Mesenchymal stem cell (in vitro differentiated cells and primary cell): ENCODE measurements around the gene REP15.
"Not testable (repeated sequence)": the region's sequence is repeated elsewhere in the genome, so short reads cannot be mapped to it uniquely, and the experiment has no call there.

Experiments used
- DNase-seq: peaks from one replicate; pipeline ENCODE4 v3.0.0-alpha.2; 2013
- H2AFZ ChIP-seq: one replicate; pipeline ENCODE4 v1.6.1; 2013; ENCODE audit warnings: low read depth, mild to moderate bottlenecking, control low read depth, inconsistent platforms, low read length, moderate library complexity
- H2AK5ac ChIP-seq: 2 replicates; pipeline ENCODE4 v1.6.1; 2013; ENCODE audit warnings: low read length, moderate library complexity, mild to moderate bottlenecking, inconsistent platforms; ENCODE audit not compliant: severe bottlenecking
- H2BK120ac ChIP-seq: one replicate; pipeline ENCODE4 v1.6.1; 2013; ENCODE audit warnings: low read depth, mild to moderate bottlenecking, inconsistent platforms, low read length, moderate library complexity
- H2BK12ac ChIP-seq, 2 experiments: one replicate each; pipeline ENCODE4 v1.6.1; 2013; ENCODE audit warnings: inconsistent platforms in 2 of 2, low read length in 2 of 2, mild to moderate bottlenecking in 2 of 2, moderate library complexity in 2 of 2, control low read depth in 1 of 2
- H2BK15ac ChIP-seq: one replicate; pipeline ENCODE4 v1.6.1; 2013; ENCODE audit warnings: mild to moderate bottlenecking, low read depth, inconsistent platforms; ENCODE audit not compliant: poor library complexity, severe bottlenecking
- H2BK5ac ChIP-seq: 2 replicates; pipeline ENCODE4 v1.6.1; 2013; ENCODE audit warnings: low read depth, mild to moderate bottlenecking, low read length, control low read depth, inconsistent platforms; ENCODE audit not compliant: poor library complexity, severe bottlenecking
- H3K14ac ChIP-seq, 2 experiments: one replicate each; pipeline ENCODE4 v1.6.1; 2013; ENCODE audit warnings: inconsistent platforms in 2 of 2, low read length in 2 of 2, control low read depth in 1 of 2, mild to moderate bottlenecking in 1 of 2, moderate library complexity in 1 of 2
- H3K18ac ChIP-seq, 2 experiments: one replicate each; pipeline ENCODE4 v1.6.1; 2013; ENCODE audit warnings: inconsistent platforms in 2 of 2, low read length in 2 of 2, control low read depth in 1 of 2, low read depth in 1 of 2, mild to moderate bottlenecking in 1 of 2
- H3K23ac ChIP-seq, 2 experiments: one replicate each; pipeline ENCODE4 v1.6.1; 2013; ENCODE audit warnings: inconsistent platforms in 2 of 2, low read length in 2 of 2, mild to moderate bottlenecking in 2 of 2, moderate library complexity in 2 of 2, control low read depth in 1 of 2
- H3K27ac ChIP-seq: 2 replicates; pipeline ENCODE4 v1.5.1; 2013; ENCODE audit warnings: mild to moderate bottlenecking, moderate library complexity, low read length, control low read depth, inconsistent platforms; ENCODE audit not compliant: poor library complexity, severe bottlenecking
- H3K27me3 ChIP-seq, 2 experiments: 2 replicates each; pipeline versions ENCODE4 v1.6.1 to v1.7.0; 2013; ENCODE audit warnings: low read length in 2 of 2, mild to moderate bottlenecking in 2 of 2, moderate library complexity in 2 of 2, control low read depth in 1 of 2, inconsistent platforms in 1 of 2; ENCODE audit not compliant: control insufficient read depth in 1 of 2, insufficient read depth in 1 of 2
- H3K36me3 ChIP-seq, 2 experiments: 2 replicates each; pipeline versions ENCODE4 v1.6.1 to v1.7.0; 2013; ENCODE audit warnings: low read length in 2 of 2, control low read depth in 1 of 2, inconsistent platforms in 1 of 2, low read depth in 1 of 2, mild to moderate bottlenecking in 1 of 2; ENCODE audit not compliant: insufficient read depth in 2 of 2, control insufficient read depth in 1 of 2
- H3K4ac ChIP-seq, 2 experiments: one replicate each; pipeline ENCODE4 v1.6.1; 2013; ENCODE audit warnings: inconsistent platforms in 2 of 2, low read length in 2 of 2, mild to moderate bottlenecking in 2 of 2, moderate library complexity in 2 of 2, control low read depth in 1 of 2, low read depth in 1 of 2
- H3K4me1 ChIP-seq: 2 replicates; pipeline ENCODE4 v1.6.1; 2013; ENCODE audit warnings: low read depth, low read length, control low read depth; ENCODE audit not compliant: control insufficient read depth, insufficient read depth
- H3K4me2 ChIP-seq: 2 replicates; pipeline ENCODE4 v1.6.1; 2013; ENCODE audit warnings: low read length, mild to moderate bottlenecking, inconsistent platforms; ENCODE audit not compliant: poor library complexity, severe bottlenecking
- H3K4me3 ChIP-seq, 2 experiments: 2 replicates each; pipeline versions ENCODE4 v1.5.1 to v1.7.0; 2013; ENCODE audit warnings: low read length in 2 of 2, mild to moderate bottlenecking in 2 of 2, control low read depth in 1 of 2, low read depth in 1 of 2; ENCODE audit not compliant: insufficient read depth in 1 of 2
- H3K79me1 ChIP-seq: replicated peaks from 2 replicates; pipeline ENCODE4 v1.6.1; 2013; ENCODE audit warnings: mild to moderate bottlenecking, control low read depth, low read length, inconsistent platforms; ENCODE audit not compliant: poor library complexity, severe bottlenecking
- H3K9ac ChIP-seq: 2 replicates; pipeline ENCODE4 v1.7.0; 2013; ENCODE audit warnings: mild to moderate bottlenecking, low read length, moderate library complexity
- H3K9me3 ChIP-seq: 2 replicates; pipeline ENCODE4 v1.7.0; 2013; ENCODE audit warnings: mild to moderate bottlenecking, low read length; ENCODE audit not compliant: control insufficient read depth
- H4K8ac ChIP-seq: one replicate; pipeline ENCODE4 v1.6.1; 2013; ENCODE audit warnings: inconsistent platforms, mild to moderate bottlenecking, low read length, moderate library complexity
- H4K91ac ChIP-seq: one replicate; pipeline ENCODE4 v1.6.1; 2013; ENCODE audit warnings: mild to moderate bottlenecking, low read length, inconsistent platforms
- WGBS: methylation state at CpG from one replicate; pipeline ENCODE4 v1.1.7; 2013; ENCODE audit warnings: mixed read lengths; 5-methylcytosine and 5-hydroxymethylcytosine counted together

Gene REP15

DNA sequence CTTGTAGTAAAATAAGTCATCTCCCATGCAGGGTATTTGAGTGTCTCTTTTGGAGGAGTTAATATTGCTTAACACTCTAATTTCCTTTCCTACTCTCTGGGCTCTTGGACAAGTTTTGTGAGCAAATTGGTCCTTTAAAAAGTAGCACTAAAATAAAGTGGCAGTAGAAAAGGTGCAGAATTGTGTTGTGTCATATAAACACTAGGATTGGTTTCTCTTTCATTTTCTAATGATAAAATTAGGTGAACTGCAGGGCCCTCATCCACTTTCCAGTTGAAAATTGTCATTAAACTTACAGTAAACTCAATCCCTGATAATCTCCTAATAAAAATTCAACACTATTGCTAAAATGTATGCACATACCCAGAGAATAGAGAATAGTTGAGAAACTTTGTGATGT lies 42.6 kb upstream of the REP15 start:
- H3K4me3 ChIP-seq = no peak overlapping the region
- no peak overlapping the region for H2BK5ac ChIP-seq
- H4K91ac ChIP-seq = no peak overlapping the region
- H4K8ac ChIP-seq = no peak overlapping the region
- DNase-seq = peak; percentile 20
- H3K14ac ChIP-seq = no peak overlapping the region
- no peak overlapping the region for H2BK120ac ChIP-seq
- H2AK5ac ChIP-seq = no peak overlapping the region
- H3K9me3 ChIP-seq = no peaks in the 10 kb centered on the region
- no peaks in the 10 kb centered on the region for H3K4me1 ChIP-seq
- H2BK15ac ChIP-seq = no peak overlapping the region
- no peaks in the 10 kb centered on the region for H3K27me3 ChIP-seq
- H3K27ac ChIP-seq = no peak overlapping the region
- H3K79me1 ChIP-seq = no peaks in the 10 kb centered on the region
- H3K9ac ChIP-seq = peak overlapping the region; percentile 34
- peaks cover 0 to 76% of the 10 kb centered on the region in 2 experiments for H3K36me3 ChIP-seq
- H3K4me2 ChIP-seq = no peak overlapping the region
- H2BK12ac ChIP-seq = no peak overlapping the region
- H3K18ac ChIP-seq = no peak overlapping the region
- no peak overlapping the region for H3K4ac ChIP-seq
- no peak overlapping the region for H2AFZ ChIP-seq
- no peak overlapping the region for H3K23ac ChIP-seq

DNA sequence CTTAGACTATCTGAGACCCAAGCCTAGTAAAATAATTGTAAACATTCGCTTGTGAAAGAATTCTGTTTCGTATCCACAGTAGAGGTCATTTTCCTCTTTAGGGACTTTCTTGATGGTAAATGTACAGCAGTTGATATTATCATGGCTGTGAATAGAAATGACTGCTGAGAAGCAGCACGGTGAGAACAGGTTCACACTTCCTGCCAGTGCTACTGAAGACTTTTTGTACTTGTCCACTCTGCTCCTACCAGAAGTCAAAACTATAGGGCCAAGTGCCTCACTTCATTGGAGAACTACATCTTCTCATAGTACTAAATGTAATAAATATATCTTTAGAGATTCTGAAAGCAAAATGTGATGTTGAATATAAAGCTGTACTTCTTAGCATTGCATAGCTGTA lies 40.8 kb upstream of the REP15 start:
- not testable (repeated sequence) for H2BK12ac ChIP-seq, H3K27ac ChIP-seq, H2BK15ac ChIP-seq, DNase-seq, H3K27me3 ChIP-seq, H4K91ac ChIP-seq, H3K4me2 ChIP-seq, H3K9ac ChIP-seq, H3K4me3 ChIP-seq, H2AFZ ChIP-seq, H2BK120ac ChIP-seq, H3K18ac ChIP-seq, H3K23ac ChIP-seq, H2BK5ac ChIP-seq, H3K4me1 ChIP-seq, H3K4ac ChIP-seq, H4K8ac ChIP-seq, H3K79me1 ChIP-seq, H3K9me3 ChIP-seq, H3K14ac ChIP-seq, H2AK5ac ChIP-seq
- WGBS = 90% methylated on average over 2 of the region's 3 CpGs
- peaks cover 3 to 77% of the 10 kb centered on the region in 2 experiments for H3K36me3 ChIP-seq

DNA sequence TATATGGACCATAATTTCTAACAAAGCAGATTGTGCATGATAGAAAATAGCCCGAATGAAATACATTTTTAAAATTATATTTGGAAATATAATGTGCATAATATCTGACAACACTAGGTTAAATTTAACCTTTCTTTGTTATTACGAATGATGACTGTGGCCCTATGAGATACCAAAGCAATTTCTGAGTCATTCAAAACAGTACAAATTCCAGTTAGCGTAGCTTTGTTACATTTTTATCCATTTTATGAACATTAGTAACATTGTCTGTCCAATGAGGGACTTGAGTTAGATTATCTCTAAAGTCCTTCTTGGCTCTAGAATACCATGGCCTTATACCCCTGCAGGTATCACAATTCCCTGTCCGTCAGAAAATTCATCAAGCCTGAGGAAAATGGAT lies 39.0 kb upstream of the REP15 start:
- H3K36me3 ChIP-seq = peaks cover 13 to 89% of the 10 kb centered on the region in 2 experiments
- 100% methylated on average over 2 of the region's 4 CpGs for WGBS
- H4K8ac ChIP-seq = no peak overlapping the region
- no peak overlapping the region for H3K4me2 ChIP-seq
- no peak overlapping the region for H3K27ac ChIP-seq
- H2BK12ac ChIP-seq = no peak overlapping the region
- no peak overlapping the region for H2BK120ac ChIP-seq
- H3K9ac ChIP-seq = no peak overlapping the region
- no peak overlapping the region for H3K14ac ChIP-seq
- H2AFZ ChIP-seq = no peak overlapping the region
- no peaks in the 10 kb centered on the region for H3K79me1 ChIP-seq
- H2AK5ac ChIP-seq = no peak overlapping the region
- no peak overlapping the region for H2BK15ac ChIP-seq
- no peak overlapping the region for H3K4me3 ChIP-seq
- H3K27me3 ChIP-seq = no peaks in the 10 kb centered on the region
- H3K23ac ChIP-seq = no peak overlapping the region
- no peak overlapping the region for H3K4ac ChIP-seq
- DNase-seq = no peak
- no peak overlapping the region for H2BK5ac ChIP-seq
- no peak overlapping the region for H3K18ac ChIP-seq
- H3K9me3 ChIP-seq = no peaks in the 10 kb centered on the region
- no peaks in the 10 kb centered on the region for H3K4me1 ChIP-seq
- no peak overlapping the region for H4K91ac ChIP-seq

DNA sequence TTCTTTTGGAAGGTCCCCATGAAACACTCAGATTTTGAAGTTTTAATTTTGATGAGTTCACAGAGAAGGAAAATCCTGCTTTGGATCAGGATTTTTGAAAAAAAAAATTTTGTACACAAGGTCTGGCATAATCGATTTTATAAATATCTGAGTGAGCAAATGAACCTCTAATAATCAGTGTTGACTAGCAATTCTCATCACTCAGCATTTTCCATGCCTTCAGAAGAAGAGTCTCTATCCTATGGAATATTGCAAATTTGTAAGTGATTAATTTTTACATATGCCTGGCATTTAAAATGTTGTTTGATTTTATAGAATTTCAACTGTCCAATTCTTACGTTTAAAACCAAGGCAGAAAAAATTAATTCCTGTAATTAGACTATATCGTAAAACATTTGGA lies 30.5 kb upstream of the REP15 start:
- no CpG with 5 or more reads among the region's 3 CpGs for WGBS

More for the DNA sequence above, 30.5 kb upstream of the REP15 start:
- H3K9me3 ChIP-seq = no peaks in the 10 kb centered on the region
- no peak overlapping the region for H3K14ac ChIP-seq
- H3K27ac ChIP-seq = no peak overlapping the region
- H3K23ac ChIP-seq = no peak overlapping the region
- no peak overlapping the region for H2BK120ac ChIP-seq
- H4K8ac ChIP-seq = no peak overlapping the region
- no peaks in the 10 kb centered on the region for H3K27me3 ChIP-seq
- H2BK12ac ChIP-seq = no peak overlapping the region
- H3K4ac ChIP-seq = no peak overlapping the region
- H2BK5ac ChIP-seq = no peak overlapping the region
- no peak overlapping the region for H3K18ac ChIP-seq
- H3K36me3 ChIP-seq = peaks cover 36 to 92% of the 10 kb centered on the region in 2 experiments
- H2AK5ac ChIP-seq = no peak overlapping the region
- H3K4me1 ChIP-seq = no peaks in the 10 kb centered on the region
- H4K91ac ChIP-seq = no peak overlapping the region
- no peak overlapping the region for H3K4me3 ChIP-seq
- H3K9ac ChIP-seq = peak overlapping the region; percentile 56
- H3K4me2 ChIP-seq = no peak overlapping the region
- DNase-seq = no peak
- H3K79me1 ChIP-seq = peaks cover 5% of the 10 kb centered on the region
- H2BK15ac ChIP-seq = no peak overlapping the region
- no peak overlapping the region for H2AFZ ChIP-seq
